K562 (cell line): ENCODE measurements around the gene SULT1B1. TPM values are rescaled to one million over a fixed set of nuclear protein-coding genes. Genes with fewer than 3 reads are reported as not detected.

ENCODE experiments used
- ATAC-seq: fragments of 200-7000 bp; cut with Tn5 transposase; 3 replicates; pipeline ENCODE4 v1.9.1; 2020; ENCODE audit warnings: moderate library complexity
- BruUV-seq: library from RNA; stranded (reverse); fragments of 400-500 nt; replicated peaks from 2 replicates; lab custom pipeline; 2021; lab: Mats Ljungman, UMichigan
- CTCF ChIA-PET: fragments of 300-600 bp; formaldehyde crosslinking; extraction: SDS; loops from one replicate; lab custom pipeline; 2021; ENCODE audit warnings: low intra/inter-chr PET ratio; lab: Yijun Ruan, JAX
- POLR2A ChIA-PET: fragments of 300-600, 350-650 bp; sonication (Branson Sonifier 250); formaldehyde crosslinking; extraction: SDS; loops from one replicate; lab custom pipeline; 2021; ENCODE audit warnings: antibody characterized with exemption, inconsistent platforms; lab: Yijun Ruan, JAX
- DNase-seq, 4 experiments: peaks; one replicate each; pipeline versions ENCODE4 v3.0.0 to v3.0.0-alpha.2; 2011 to 2018; ENCODE audit warnings: low spot score in 3 of 4, mixed read lengths in 3 of 4; ENCODE audit errors: extremely low read depth in 1 of 4
- FAIRE-seq: peaks from 2 replicates; lab custom pipeline; 2011; peaks lifted over from hg19 to GRCh38; lab: Jason Lieb, UNC
- H2AFZ ChIP-seq: 2 replicates; pipeline ENCODE4 v1.6.0; 2011; ENCODE audit warnings: low read depth, low read length, control low read depth, inconsistent platforms
- H3K27ac ChIP-seq: fragments of 200-600 bp; 3 replicates; pipeline ENCODE4 v1.8.0; 2011; ENCODE audit warnings: low read depth, mild to moderate bottlenecking, control low read depth, inconsistent platforms, low read length, moderate library complexity, mixed read lengths; ENCODE audit errors: extremely low read depth
- H3K27me3 ChIP-seq, 2 experiments: fragments of 300-600 bp in 1 of 2; 2 replicates in 1 of 2; 3 replicates in 1 of 2; pipeline versions ENCODE4 v1.6.0 to v1.8.0; 2011; ENCODE audit warnings: inconsistent platforms in 2 of 2, low read length in 2 of 2, mild to moderate bottlenecking in 1 of 2, mixed read lengths in 1 of 2, moderate library complexity in 1 of 2; ENCODE audit not compliant: control insufficient read depth in 2 of 2, insufficient read depth in 2 of 2
- H3K36me3 ChIP-seq: fragments of 300-600 bp; 3 replicates; pipeline ENCODE4 v1.8.0; 2011; ENCODE audit warnings: mild to moderate bottlenecking, low read length, inconsistent platforms; ENCODE audit not compliant: control insufficient read depth, insufficient read depth
- H3K4me1 ChIP-seq, 2 experiments: fragments of 200-600 bp in 1 of 2; replicated peaks in 1 of 2; 2 replicates in 1 of 2; 3 replicates in 1 of 2; pipeline versions ENCODE4 v1.5.1 to v1.8.0; 2011; ENCODE audit warnings: inconsistent platforms in 2 of 2, low read length in 2 of 2, mild to moderate bottlenecking in 1 of 2, mixed read lengths in 1 of 2, moderate library complexity in 1 of 2; ENCODE audit not compliant: control insufficient read depth in 2 of 2, insufficient read depth in 2 of 2
- H3K4me2 ChIP-seq: 2 replicates; pipeline ENCODE4 v1.6.1; 2011; ENCODE audit warnings: low read length, control low read depth, inconsistent platforms, mixed read lengths; ENCODE audit not compliant: insufficient read depth
- H3K4me3 ChIP-seq: fragments of 200-600 bp; sonication (generic), shearing (Covaris generic); 2 replicates; pipeline ENCODE4 v1.5.1; 2016; ENCODE audit warnings: control low read depth, inconsistent platforms
- H3K79me2 ChIP-seq: fragments of 200-600 bp; 3 replicates; pipeline ENCODE4 v1.8.0; 2011; ENCODE audit warnings: low read length, inconsistent platforms; ENCODE audit not compliant: control insufficient read depth, insufficient read depth
- H3K9ac ChIP-seq, 2 experiments: 2 replicates each; pipeline versions ENCODE4 v1.6.0 to v1.6.1; 2011; ENCODE audit warnings: low read depth in 2 of 2, low read length in 2 of 2, control low read depth in 1 of 2, inconsistent platforms in 1 of 2, mild to moderate bottlenecking in 1 of 2, mixed read lengths in 1 of 2; ENCODE audit not compliant: insufficient read depth in 1 of 2
- H3K9me1 ChIP-seq: one replicate; pipeline ENCODE4 v1.6.0; 2011; ENCODE audit warnings: inconsistent platforms, mild to moderate bottlenecking, low read length, moderate library complexity; ENCODE audit not compliant: control insufficient read depth, insufficient read depth
- H3K9me3 ChIP-seq: replicated peaks from 2 replicates; pipeline ENCODE4 v1.5.1; 2011; ENCODE audit warnings: low read depth, low read length, inconsistent platforms; ENCODE audit not compliant: control insufficient read depth, insufficient read depth
- H4K20me1 ChIP-seq: replicated peaks from 2 replicates; pipeline ENCODE4 v1.6.1; 2011; ENCODE audit warnings: low read length, inconsistent platforms, mixed read lengths; ENCODE audit not compliant: control insufficient read depth, insufficient read depth
- BRD4 ChIP-seq: fragments of 200-600 bp; sonication (generic); IDR thresholded peaks from 2 replicates; pipeline ENCODE4 v1.6.1; 2017; ENCODE audit warnings: inconsistent platforms
- CREB3 ChIP-seq: fragments of 450-650 bp; conservative IDR thresholded peaks from 2 replicates; pipeline ENCODE4 v1.6.1; 2016; ENCODE audit warnings: missing genetic modification characterization, low read depth, mild to moderate bottlenecking, missing compliant biosample characterization, moderate library complexity
- HEY1 ChIP-seq: fragments of 250-450 bp; sonication (Bioruptor Pico); IDR thresholded peaks from 2 replicates; pipeline ENCODE4 v1.5.0; 2020; ENCODE audit warnings: mild to moderate bottlenecking, moderate library complexity, borderline replicate concordance
- HMGXB4 ChIP-seq: sonication (generic); formaldehyde crosslinking; IDR thresholded peaks from 2 replicates; pipeline ENCODE4 v1.8.1; 2023; ENCODE audit warnings: mild to moderate bottlenecking, missing genetic modification reagents
- MEF2D ChIP-seq: conservative IDR thresholded peaks from 2 replicates; pipeline ENCODE4 v1.6.1; 2016; ENCODE audit warnings: low read depth, missing genetic modification characterization, missing compliant biosample characterization
- NFATC3 ChIP-seq: fragments of 450-650 bp; IDR thresholded peaks from 2 replicates; pipeline ENCODE4 v1.6.1; 2017; ENCODE audit warnings: mild to moderate bottlenecking
- NFIC ChIP-seq: fragments of 450-650 bp; IDR thresholded peaks from 2 replicates; pipeline ENCODE4 v1.6.1; 2017; ENCODE audit warnings: mild to moderate bottlenecking, inconsistent platforms
- RFX1 ChIP-seq: fragments of 450-650 bp; IDR thresholded peaks from 2 replicates; pipeline ENCODE4 v1.6.1; 2016; ENCODE audit warnings: mild to moderate bottlenecking, moderate library complexity
- USF1 ChIP-seq: sonication (generic); formaldehyde crosslinking; IDR thresholded peaks from 2 replicates; pipeline ENCODE4 v1.9.0; 2022; ENCODE audit warnings: mild to moderate bottlenecking, missing genetic modification reagents
- ZNF696 ChIP-seq: fragments of 250-450 bp; sonication (Bioruptor Pico); conservative IDR thresholded peaks from 2 replicates; pipeline ENCODE4 v1.4.0; 2020; ENCODE audit warnings: mild to moderate bottlenecking, moderate library complexity
- WGBS: fragments of 100-300 bp; shearing (Covaris generic); methylation state at CpG from one replicate; pipeline ENCODE4 v1.1.6; 2016; ENCODE audit warnings: low coverage, mixed read lengths; ENCODE audit not compliant: insufficient coverage; ENCODE audit errors: missing lambda C conversion rate; 5-methylcytosine and 5-hydroxymethylcytosine counted together
- in situ Hi-C: fragments of 300-500 bp; cut with MboI; formaldehyde crosslinking; loops from 4 replicates; pipeline ENCODE4 v1.15.0; 2018; ENCODE audit warnings: inconsistent platforms, mixed read lengths
- intact Hi-C: fragments of 100-400 bp; cut with micrococcal nuclease; formaldehyde crosslinking; loops from 2 replicates; pipeline ENCODE4 v1.14.2; 2022
- polyA plus RNA-seq, 8 experiments: library from polyadenylated mRNA; depleted of rRNA in 4 of 8; stranded (reverse) in 5 of 8; unstranded in 3 of 8; fragments of >200 nt; fragmentation: Nextera tagmentation in 2 of 8; fragmentation: Illumina TruSeq in 1 of 8; extraction: Ambion mirVana in 2 of 8; extraction: Trizol in 1 of 8; gene quantifications; 2 replicates each; pipeline versions ENCODE4 v1.2.1 to v1.2.3, GENCODE V29; 2011 to 2014; ENCODE audit warnings: inconsistent platforms in 1 of 8, missing spikeins in 1 of 8
- total RNA-seq, 7 experiments: library from RNA; depleted of rRNA in 6 of 7; stranded (reverse); fragments of >200 nt in 6 of 7; fragmentation: Illumina TruSeq in 2 of 7; extraction: Trizol in 2 of 7; gene quantifications; 2 replicates each; pipeline versions ENCODE4 v1.2.1 to v1.2.3, GENCODE V29; 2011 to 2021; ENCODE audit warnings: low replicate concordance in 1 of 7

Gene SULT1B1
- total and polyA plus RNA-seq, 9 of the 15 experiments (the other 6 are each of a cell fraction or from before 2014, with no cell fraction given), result under 0.01 TPM; not detected in 8

GRCh38 chr4:69764311-69764710, 3.9 kb upstream of the SULT1B1 start:
- DNase-seq (no peak), ATAC-seq (no peak)
- Histone ChIP-seq H4K20me1 (no peaks in the 10 kb centered on the region), H3K9ac (no peak overlapping the region), H3K27ac (no peak overlapping the region), H3K36me3 (no peaks in the 10 kb centered on the region), H2AFZ (no peak overlapping the region), H3K4me3 (no peak overlapping the region), H3K9me1 (no peaks in the 10 kb centered on the region), H3K9me3 (no peaks in the 10 kb centered on the region), H3K27me3 (no peaks in the 10 kb centered on the region)
- intact Hi-C loops (no loop called here), in situ Hi-C loops (no loop called here)
- CTCF ChIA-PET, result no interaction called here
- WGBS, result 0% methylated on average over 1 of the region's 1 CpG
- POLR2A ChIA-PET, result no interaction called here
- no TSS peak for BruUV-seq
- TF ChIP-seq CREB3 (tag) (no peak), RFX1 (no peak), ZNF696 (CRISPR knock-in tag) (no peak), NFIC (peak; percentile 19; the same call in 1 of the 2 replicates)
- TF ChIP-seq, all 486 proteins: peak for 1
- no peak for FAIRE-seq
- no peaks in the 10 kb centered on the region for H3K79me2 ChIP-seq
- no peak overlapping the region for H3K4me2 ChIP-seq
- H3K4me1 ChIP-seq, result no peaks in the 10 kb centered on the region

- CTCF ChIA-PET, result no interaction called here
- Histone ChIP-seq H4K20me1 (no peaks in the 10 kb centered on the region), H3K27me3 (no peaks in the 10 kb centered on the region), H3K9ac (no peak overlapping the region), H3K4me3 (no peak overlapping the region), H3K9me3 (no peaks in the 10 kb centered on the region), H3K27ac (no peak overlapping the region), H3K9me1 (no peaks in the 10 kb centered on the region), H3K79me2 (no peaks in the 10 kb centered on the region), H3K4me2 (no peak overlapping the region), H2AFZ (no peak overlapping the region), H3K36me3 (no peaks in the 10 kb centered on the region), H3K4me1 (no peaks in the 10 kb centered on the region)
- no TSS peak for BruUV-seq
- 4% methylated on average over 3 of the region's 3 CpGs for WGBS
- no peak for DNase-seq
- in situ Hi-C loops, result no loop called here
- POLR2A ChIA-PET, result no interaction called here
- intact Hi-C loops, result no loop called here
- TF ChIP-seq HMGXB4 (CRISPR knock-in tag) (no peak), USF1 (no peak), NFATC3 (no peak), MEF2D (tag) (no peak), BRD4 (no peak), HEY1 (no peak)
- no peak for FAIRE-seq
- no peak for ATAC-seq
Measured at GRCh38 chr4:69763233-69763632, 2.8 kb upstream of the SULT1B1 start.
